Panc1 (cell line): ENCODE data around the gene TSNAX. TPM values are rescaled to one million over a fixed set of nuclear protein-coding genes. Genes with fewer than 3 reads are reported as not detected.

Source experiments
- ATAC-seq: fragments of 200-7000 bp; cut with Tn5 transposase; 2 replicates; pipeline ENCODE4 v1.9.1; 2020; ENCODE audit warnings: mild to moderate bottlenecking, moderate library complexity
- BruUV-seq: library from RNA; stranded (reverse); fragments of 400-500 nt; replicated peaks from 2 replicates; lab custom pipeline; 2021; lab: Mats Ljungman, UMichigan
- CTCF ChIA-PET: fragments of 300-600 bp; sonication (Branson Sonifier 250); formaldehyde crosslinking; loops from one replicate; lab custom pipeline; 2022; ENCODE audit warnings: antibody characterized with exemption; lab: Charles Lee
- POLR2A ChIA-PET: fragments of 300-600 bp; sonication (Branson Sonifier 250); formaldehyde crosslinking; loops from one replicate; lab custom pipeline; 2022; ENCODE audit warnings: antibody characterized with exemption; lab: Charles Lee
- DNase-seq: peaks from one replicate; pipeline ENCODE4 v3.0.0-alpha.2; 2010; ENCODE audit warnings: low read depth, low spot score
- H3K27ac ChIP-seq: 2 replicates; pipeline ENCODE4 v1.5.1; 2011; ENCODE audit warnings: mild to moderate bottlenecking, low read length, inconsistent platforms
- H3K27me3 ChIP-seq: fragments of 200-500 bp; sonication (Bioruptor generic); 2 replicates; pipeline ENCODE4 v1.6.0; 2014; ENCODE audit warnings: low read length, inconsistent platforms; ENCODE audit not compliant: control insufficient read depth, insufficient read depth
- H3K36me3 ChIP-seq: fragments of 200-500 bp; sonication (Bioruptor generic); 2 replicates; pipeline ENCODE4 v1.5.1; 2014; ENCODE audit warnings: inconsistent platforms, mild to moderate bottlenecking, low read length, moderate library complexity; ENCODE audit not compliant: control insufficient read depth, insufficient read depth
- H3K4me1 ChIP-seq: 2 replicates; pipeline ENCODE4 v1.5.1; 2011; ENCODE audit warnings: inconsistent platforms, mild to moderate bottlenecking, low read length, moderate library complexity; ENCODE audit not compliant: control insufficient read depth, insufficient read depth
- H3K4me3 ChIP-seq, 2 experiments: 2 replicates each; pipeline ENCODE4 v1.5.1; 2011 to 2012; ENCODE audit warnings: low read depth in 2 of 2, low read length in 2 of 2, mild to moderate bottlenecking in 2 of 2, inconsistent platforms in 1 of 2, moderate library complexity in 1 of 2
- H3K9me3 ChIP-seq: fragments of 200-500 bp; sonication (Bioruptor generic); 2 replicates; pipeline ENCODE4 v1.5.1; 2014; ENCODE audit warnings: low read depth, mild to moderate bottlenecking, inconsistent platforms, low read length, moderate library complexity; ENCODE audit not compliant: control insufficient read depth, insufficient read depth
- POLR2AphosphoS5 ChIP-seq: IDR thresholded peaks from 2 replicates; pipeline ENCODE4 v1.6.1; 2012; ENCODE audit warnings: mild to moderate bottlenecking, low read depth, low read length, moderate library complexity
- SIN3A ChIP-seq: IDR thresholded peaks from 2 replicates; pipeline ENCODE4 v1.6.1; 2012; ENCODE audit warnings: low read depth, mild to moderate bottlenecking, low read length, moderate library complexity, borderline replicate concordance; ENCODE audit not compliant: insufficient read depth
- TCF7L2 ChIP-seq: IDR thresholded peaks from 2 replicates; pipeline ENCODE4 v1.6.1; 2011; ENCODE audit warnings: mild to moderate bottlenecking, low read depth, low read length, inconsistent platforms
- in situ Hi-C: cut with HindIII; loops from 2 replicates; pipeline ENCODE4 v1.10.0; 2016; ENCODE audit warnings: low sequenced_read_pairs, low pct_unique_long_range_greater_than_20kb
- intact Hi-C: fragments of 100-400 bp; cut with micrococcal nuclease; formaldehyde crosslinking; loops from one replicate; pipeline ENCODE4 v1.10.0; 2022; ENCODE audit not compliant: unreplicated experiment
- total RNA-seq: library from RNA; stranded (reverse); gene quantifications from one replicate; pipeline ENCODE4 v1.2.1, GENCODE V29; 2021; ENCODE audit not compliant: unreplicated experiment
- TF ChIP-seq, protein P1 (sequence below), 2 experiments: IDR thresholded peaks; 2 replicates each; pipeline ENCODE4 v1.6.1; 2011 to 2012; ENCODE audit warnings: low read depth in 2 of 2, control low read depth in 1 of 2, low read length in 1 of 2, mild to moderate bottlenecking in 1 of 2, moderate library complexity in 1 of 2; ENCODE audit not compliant: insufficient read depth in 1 of 2
- TF ChIP-seq, protein P2 (sequence below): fragments of 450-650 bp; IDR thresholded peaks from 2 replicates; pipeline ENCODE4 v1.5.1; 2017; ENCODE audit warnings: mild to moderate bottlenecking

The TSNAX gene
- total RNA-seq, 1 experiment from 2014 or later: 40.0 TPM

DNA sequence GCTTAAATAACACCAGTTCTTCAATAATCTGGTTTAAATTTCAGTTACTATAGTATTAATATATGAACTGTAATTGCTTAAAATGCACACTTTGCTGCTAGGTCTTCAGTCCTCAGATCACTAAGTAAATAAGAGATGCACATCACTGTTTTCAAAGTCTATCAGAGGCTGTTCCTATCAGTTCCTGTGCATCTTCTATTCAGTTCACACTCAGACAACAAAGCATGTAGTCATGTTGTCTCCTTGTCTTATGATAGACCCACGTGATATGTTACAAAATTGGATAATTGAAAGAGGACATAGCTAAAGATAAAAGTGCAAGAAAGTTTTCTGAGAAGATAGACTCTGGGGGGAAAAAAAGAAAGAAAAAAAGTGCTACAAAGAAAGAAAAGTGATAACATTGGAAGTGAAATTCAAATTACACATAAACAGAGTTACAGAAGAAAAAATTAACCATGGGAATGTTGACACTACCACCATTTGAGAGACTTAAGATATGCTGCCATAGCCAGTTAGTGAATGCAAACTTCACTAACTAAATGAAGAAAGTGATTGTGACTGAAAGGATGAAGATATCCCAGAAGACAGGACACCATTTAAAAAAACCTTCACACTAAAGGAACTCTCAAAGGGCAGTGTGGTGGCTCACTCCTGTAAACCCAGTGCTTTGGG lies 33.9 kb upstream of the TSNAX start:
- Histone ChIP-seq H3K9me3 (no peaks in the 10 kb centered on the region; the same call in 1 of the 2 replicates), H3K27me3 (no peaks in the 10 kb centered on the region), H3K27ac (no peak overlapping the region), H3K36me3 (no peaks in the 10 kb centered on the region), H3K4me3 (no peak overlapping the region), H3K4me1 (no peaks in the 10 kb centered on the region)
- TF ChIP-seq SIN3A (no peak), POLR2AphosphoS5 (no peak), TCF7L2 (no peak)
- TF ChIP-seq, protein P1, sequence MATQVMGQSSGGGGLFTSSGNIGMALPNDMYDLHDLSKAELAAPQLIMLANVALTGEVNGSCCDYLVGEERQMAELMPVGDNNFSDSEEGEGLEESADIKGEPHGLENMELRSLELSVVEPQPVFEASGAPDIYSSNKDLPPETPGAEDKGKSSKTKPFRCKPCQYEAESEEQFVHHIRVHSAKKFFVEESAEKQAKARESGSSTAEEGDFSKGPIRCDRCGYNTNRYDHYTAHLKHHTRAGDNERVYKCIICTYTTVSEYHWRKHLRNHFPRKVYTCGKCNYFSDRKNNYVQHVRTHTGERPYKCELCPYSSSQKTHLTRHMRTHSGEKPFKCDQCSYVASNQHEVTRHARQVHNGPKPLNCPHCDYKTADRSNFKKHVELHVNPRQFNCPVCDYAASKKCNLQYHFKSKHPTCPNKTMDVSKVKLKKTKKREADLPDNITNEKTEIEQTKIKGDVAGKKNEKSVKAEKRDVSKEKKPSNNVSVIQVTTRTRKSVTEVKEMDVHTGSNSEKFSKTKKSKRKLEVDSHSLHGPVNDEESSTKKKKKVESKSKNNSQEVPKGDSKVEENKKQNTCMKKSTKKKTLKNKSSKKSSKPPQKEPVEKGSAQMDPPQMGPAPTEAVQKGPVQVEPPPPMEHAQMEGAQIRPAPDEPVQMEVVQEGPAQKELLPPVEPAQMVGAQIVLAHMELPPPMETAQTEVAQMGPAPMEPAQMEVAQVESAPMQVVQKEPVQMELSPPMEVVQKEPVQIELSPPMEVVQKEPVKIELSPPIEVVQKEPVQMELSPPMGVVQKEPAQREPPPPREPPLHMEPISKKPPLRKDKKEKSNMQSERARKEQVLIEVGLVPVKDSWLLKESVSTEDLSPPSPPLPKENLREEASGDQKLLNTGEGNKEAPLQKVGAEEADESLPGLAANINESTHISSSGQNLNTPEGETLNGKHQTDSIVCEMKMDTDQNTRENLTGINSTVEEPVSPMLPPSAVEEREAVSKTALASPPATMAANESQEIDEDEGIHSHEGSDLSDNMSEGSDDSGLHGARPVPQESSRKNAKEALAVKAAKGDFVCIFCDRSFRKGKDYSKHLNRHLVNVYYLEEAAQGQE (IDR thresholded peaks at IDR 0.05; ENCODE audit: insufficient read depth in 1 of 2, low read depth in 2 of 2, low read length in 1 of 2): no peak
- TF ChIP-seq, protein P2, sequence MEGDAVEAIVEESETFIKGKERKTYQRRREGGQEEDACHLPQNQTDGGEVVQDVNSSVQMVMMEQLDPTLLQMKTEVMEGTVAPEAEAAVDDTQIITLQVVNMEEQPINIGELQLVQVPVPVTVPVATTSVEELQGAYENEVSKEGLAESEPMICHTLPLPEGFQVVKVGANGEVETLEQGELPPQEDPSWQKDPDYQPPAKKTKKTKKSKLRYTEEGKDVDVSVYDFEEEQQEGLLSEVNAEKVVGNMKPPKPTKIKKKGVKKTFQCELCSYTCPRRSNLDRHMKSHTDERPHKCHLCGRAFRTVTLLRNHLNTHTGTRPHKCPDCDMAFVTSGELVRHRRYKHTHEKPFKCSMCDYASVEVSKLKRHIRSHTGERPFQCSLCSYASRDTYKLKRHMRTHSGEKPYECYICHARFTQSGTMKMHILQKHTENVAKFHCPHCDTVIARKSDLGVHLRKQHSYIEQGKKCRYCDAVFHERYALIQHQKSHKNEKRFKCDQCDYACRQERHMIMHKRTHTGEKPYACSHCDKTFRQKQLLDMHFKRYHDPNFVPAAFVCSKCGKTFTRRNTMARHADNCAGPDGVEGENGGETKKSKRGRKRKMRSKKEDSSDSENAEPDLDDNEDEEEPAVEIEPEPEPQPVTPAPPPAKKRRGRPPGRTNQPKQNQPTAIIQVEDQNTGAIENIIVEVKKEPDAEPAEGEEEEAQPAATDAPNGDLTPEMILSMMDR: no peak
- DNase-seq (no peak), ATAC-seq (no peak)
- in situ Hi-C loops: no loop called here
- CTCF ChIA-PET: no interaction called here
- intact Hi-C loops: no loop called here
- BruUV-seq: no TSS peak
- POLR2A ChIA-PET: no interaction called here

DNA sequence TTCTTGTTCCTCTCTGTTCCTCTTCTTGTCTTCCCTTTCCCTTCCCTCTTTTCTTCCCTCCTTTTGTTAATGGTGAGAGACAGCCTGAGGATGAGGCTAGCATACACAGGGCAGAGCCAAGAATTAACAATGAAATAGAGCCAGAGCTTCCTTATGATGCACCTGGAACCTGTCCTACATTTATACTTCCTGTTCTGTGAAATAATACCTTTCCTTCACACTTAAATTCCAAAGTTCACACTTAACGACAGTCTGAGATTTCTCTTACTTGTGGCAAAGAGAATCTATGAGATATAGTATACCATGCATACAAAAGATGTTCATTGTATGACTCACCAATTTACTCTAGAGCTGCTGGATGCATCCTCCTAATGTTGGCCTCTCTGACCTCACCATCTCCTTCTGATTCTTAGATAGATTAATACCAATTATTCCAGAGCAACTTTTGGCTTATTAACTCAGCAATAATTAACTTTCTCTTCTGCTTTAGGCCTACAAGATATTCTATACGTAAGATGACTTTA lies 30.8 kb upstream of the TSNAX start:
- no peak overlapping the region for H3K27ac ChIP-seq
- in situ Hi-C loops: no loop called here
- TF ChIP-seq, protein P1 (IDR thresholded peaks at IDR 0.05; ENCODE audit: insufficient read depth in 1 of 2, low read depth in 2 of 2, low read length in 1 of 2): no peak
- TF ChIP-seq POLR2AphosphoS5 (no peak), TCF7L2 (no peak), SIN3A (no peak)
- TF ChIP-seq, protein P2: no peak
- H3K9me3 ChIP-seq: no peaks in the 10 kb centered on the region; the same call in 1 of the 2 replicates
- no peak for DNase-seq
- intact Hi-C loops: no loop called here
- CTCF ChIA-PET: no interaction called here
- ATAC-seq: no peak
- BruUV-seq: no TSS peak
- no peaks in the 10 kb centered on the region for H3K27me3 ChIP-seq
- H3K36me3 ChIP-seq: no peaks in the 10 kb centered on the region
- POLR2A ChIA-PET: no interaction called here
- no peak overlapping the region for H3K4me3 ChIP-seq
- no peaks in the 10 kb centered on the region for H3K4me1 ChIP-seq
